K562 (cell line): ENCODE measurements around the gene AOC3. TPM values are rescaled to one million over a fixed set of nuclear protein-coding genes. Genes with fewer than 3 reads are reported as not detected.

Source experiments
- ATAC-seq: fragments of 200-7000 bp; cut with Tn5 transposase; 3 replicates; pipeline ENCODE4 v1.9.1; 2020; ENCODE audit warnings: moderate library complexity
- BruUV-seq: library from RNA; stranded (reverse); fragments of 400-500 nt; replicated peaks from 2 replicates; lab custom pipeline; 2021; lab: Mats Ljungman, UMichigan
- CTCF ChIA-PET: fragments of 300-600 bp; formaldehyde crosslinking; extraction: SDS; loops from one replicate; lab custom pipeline; 2021; ENCODE audit warnings: low intra/inter-chr PET ratio; lab: Yijun Ruan, JAX
- POLR2A ChIA-PET: fragments of 300-600, 350-650 bp; sonication (Branson Sonifier 250); formaldehyde crosslinking; extraction: SDS; loops from one replicate; lab custom pipeline; 2021; ENCODE audit warnings: antibody characterized with exemption, inconsistent platforms; lab: Yijun Ruan, JAX
- DNase-seq, 4 experiments: peaks; one replicate each; pipeline versions ENCODE4 v3.0.0 to v3.0.0-alpha.2; 2011 to 2018; ENCODE audit warnings: low spot score in 3 of 4, mixed read lengths in 3 of 4; ENCODE audit errors: extremely low read depth in 1 of 4
- FAIRE-seq: peaks from 2 replicates; lab custom pipeline; 2011; peaks lifted over from hg19 to GRCh38; lab: Jason Lieb, UNC
- H2AFZ ChIP-seq: 2 replicates; pipeline ENCODE4 v1.6.0; 2011; ENCODE audit warnings: low read depth, low read length, control low read depth, inconsistent platforms
- H3K27ac ChIP-seq: fragments of 200-600 bp; 3 replicates; pipeline ENCODE4 v1.8.0; 2011; ENCODE audit warnings: low read depth, mild to moderate bottlenecking, control low read depth, inconsistent platforms, low read length, moderate library complexity, mixed read lengths; ENCODE audit errors: extremely low read depth
- H3K27me3 ChIP-seq, 2 experiments: fragments of 300-600 bp in 1 of 2; 2 replicates in 1 of 2; 3 replicates in 1 of 2; pipeline versions ENCODE4 v1.6.0 to v1.8.0; 2011; ENCODE audit warnings: inconsistent platforms in 2 of 2, low read length in 2 of 2, mild to moderate bottlenecking in 1 of 2, mixed read lengths in 1 of 2, moderate library complexity in 1 of 2; ENCODE audit not compliant: control insufficient read depth in 2 of 2, insufficient read depth in 2 of 2
- H3K36me3 ChIP-seq: fragments of 300-600 bp; 3 replicates; pipeline ENCODE4 v1.8.0; 2011; ENCODE audit warnings: mild to moderate bottlenecking, low read length, inconsistent platforms; ENCODE audit not compliant: control insufficient read depth, insufficient read depth
- H3K4me1 ChIP-seq, 2 experiments: fragments of 200-600 bp in 1 of 2; replicated peaks in 1 of 2; 2 replicates in 1 of 2; 3 replicates in 1 of 2; pipeline versions ENCODE4 v1.5.1 to v1.8.0; 2011; ENCODE audit warnings: inconsistent platforms in 2 of 2, low read length in 2 of 2, mild to moderate bottlenecking in 1 of 2, mixed read lengths in 1 of 2, moderate library complexity in 1 of 2; ENCODE audit not compliant: control insufficient read depth in 2 of 2, insufficient read depth in 2 of 2
- H3K4me2 ChIP-seq: 2 replicates; pipeline ENCODE4 v1.6.1; 2011; ENCODE audit warnings: low read length, control low read depth, inconsistent platforms, mixed read lengths; ENCODE audit not compliant: insufficient read depth
- H3K4me3 ChIP-seq: fragments of 200-600 bp; sonication (generic), shearing (Covaris generic); 2 replicates; pipeline ENCODE4 v1.5.1; 2016; ENCODE audit warnings: control low read depth, inconsistent platforms
- H3K79me2 ChIP-seq: fragments of 200-600 bp; 3 replicates; pipeline ENCODE4 v1.8.0; 2011; ENCODE audit warnings: low read length, inconsistent platforms; ENCODE audit not compliant: control insufficient read depth, insufficient read depth
- H3K9ac ChIP-seq, 2 experiments: 2 replicates each; pipeline versions ENCODE4 v1.6.0 to v1.6.1; 2011; ENCODE audit warnings: low read depth in 2 of 2, low read length in 2 of 2, control low read depth in 1 of 2, inconsistent platforms in 1 of 2, mild to moderate bottlenecking in 1 of 2, mixed read lengths in 1 of 2; ENCODE audit not compliant: insufficient read depth in 1 of 2
- H3K9me1 ChIP-seq: one replicate; pipeline ENCODE4 v1.6.0; 2011; ENCODE audit warnings: inconsistent platforms, mild to moderate bottlenecking, low read length, moderate library complexity; ENCODE audit not compliant: control insufficient read depth, insufficient read depth
- H3K9me3 ChIP-seq: replicated peaks from 2 replicates; pipeline ENCODE4 v1.5.1; 2011; ENCODE audit warnings: low read depth, low read length, inconsistent platforms; ENCODE audit not compliant: control insufficient read depth, insufficient read depth
- H4K20me1 ChIP-seq: replicated peaks from 2 replicates; pipeline ENCODE4 v1.6.1; 2011; ENCODE audit warnings: low read length, inconsistent platforms, mixed read lengths; ENCODE audit not compliant: control insufficient read depth, insufficient read depth
- CEBPB ChIP-seq: fragments of 450-650 bp; IDR thresholded peaks from 2 replicates; pipeline ENCODE4 v1.6.1; 2016; ENCODE audit warnings: missing genetic modification characterization, missing compliant biosample characterization
- CHD1 ChIP-seq: fragments of 200-600 bp; sonication (generic); IDR thresholded peaks from one replicate; pipeline ENCODE4 v1.6.1; 2012; ENCODE audit warnings: mild to moderate bottlenecking, moderate library complexity, low read length, inconsistent platforms
- HNRNPL ChIP-seq: fragments of 200-400 bp; formaldehyde crosslinking; IDR thresholded peaks from 2 replicates; pipeline ENCODE4 v1.6.1; 2017; ENCODE audit warnings: low read depth, mild to moderate bottlenecking, low read length
- IRF9 ChIP-seq: fragments of 450-650 bp; IDR thresholded peaks from 2 replicates; pipeline ENCODE4 v1.6.1; 2016; ENCODE audit warnings: missing biosample characterization, missing genetic modification characterization
- PHF20 ChIP-seq: fragments of 450-650 bp; IDR thresholded peaks from 2 replicates; pipeline ENCODE4 v1.6.1; 2018; ENCODE audit not compliant: partially characterized antibody
- SAFB2 ChIP-seq: fragments of 200-400 bp; formaldehyde crosslinking; IDR thresholded peaks from 2 replicates; pipeline ENCODE4 v1.6.1; 2018; ENCODE audit warnings: borderline replicate concordance, low read length, low read depth, moderate library complexity; ENCODE audit not compliant: severe bottlenecking
- SIN3B ChIP-seq: fragments of 450-650 bp; IDR thresholded peaks from 2 replicates; pipeline ENCODE4 v1.6.1; 2017; ENCODE audit warnings: low read depth, mild to moderate bottlenecking, moderate library complexity
- SP1 ChIP-seq: sonication (generic); formaldehyde crosslinking; IDR thresholded peaks from 2 replicates; pipeline ENCODE4 v1.8.1; 2022; ENCODE audit warnings: mild to moderate bottlenecking, missing genetic modification reagents
- TRIM24 ChIP-seq, 2 experiments: fragments of 450-650 bp; IDR thresholded peaks; 2 replicates each; pipeline ENCODE4 v1.6.1; 2016
- ZNF121 ChIP-seq: sonication (generic); formaldehyde crosslinking; conservative IDR thresholded peaks from 2 replicates; pipeline ENCODE4 v1.8.0; 2022; ENCODE audit warnings: missing genetic modification reagents
- WGBS: fragments of 100-300 bp; shearing (Covaris generic); methylation state at CpG from one replicate; pipeline ENCODE4 v1.1.6; 2016; ENCODE audit warnings: low coverage, mixed read lengths; ENCODE audit not compliant: insufficient coverage; ENCODE audit errors: missing lambda C conversion rate; 5-methylcytosine and 5-hydroxymethylcytosine counted together
- in situ Hi-C: fragments of 300-500 bp; cut with MboI; formaldehyde crosslinking; loops from 4 replicates; pipeline ENCODE4 v1.15.0; 2018; ENCODE audit warnings: inconsistent platforms, mixed read lengths
- intact Hi-C: fragments of 100-400 bp; cut with micrococcal nuclease; formaldehyde crosslinking; loops from 2 replicates; pipeline ENCODE4 v1.14.2; 2022
- polyA plus RNA-seq, 8 experiments: library from polyadenylated mRNA; depleted of rRNA in 4 of 8; stranded (reverse) in 5 of 8; unstranded in 3 of 8; fragments of >200 nt; fragmentation: Nextera tagmentation in 2 of 8; fragmentation: Illumina TruSeq in 1 of 8; extraction: Ambion mirVana in 2 of 8; extraction: Trizol in 1 of 8; gene quantifications; 2 replicates each; pipeline versions ENCODE4 v1.2.1 to v1.2.3, GENCODE V29; 2011 to 2014; ENCODE audit warnings: inconsistent platforms in 1 of 8, missing spikeins in 1 of 8
- total RNA-seq, 7 experiments: library from RNA; depleted of rRNA in 6 of 7; stranded (reverse); fragments of >200 nt in 6 of 7; fragmentation: Illumina TruSeq in 2 of 7; extraction: Trizol in 2 of 7; gene quantifications; 2 replicates each; pipeline versions ENCODE4 v1.2.1 to v1.2.3, GENCODE V29; 2011 to 2021; ENCODE audit warnings: low replicate concordance in 1 of 7
- TF ChIP-seq, protein P1 (sequence below): fragments of 450-650 bp; IDR thresholded peaks from 2 replicates; pipeline ENCODE4 v1.7.1; 2018; ENCODE audit warnings: mild to moderate bottlenecking, low read depth; ENCODE audit not compliant: partially characterized antibody

Gene AOC3
- total and polyA plus RNA-seq, 9 of the 15 experiments (the other 6 are each of a cell fraction or from before 2014, with no cell fraction given): 0.09 to 0.42 (median 0.22) TPM; not detected in 3

GRCh38 chr17:42878924-42879595, 28.1 kb downstream of the AOC3 start:
- no peak overlapping the region for H3K4me2 ChIP-seq
- WGBS: 24% methylated on average over 5 of the region's 8 CpGs
- H3K9me1 ChIP-seq: no peaks in the 10 kb centered on the region
- in situ Hi-C loops (no loop called here), intact Hi-C loops (no loop called here)
- no peaks in the 10 kb centered on the region for H3K36me3 ChIP-seq
- peaks cover 8 to 14% of the 10 kb centered on the region in 2 experiments; a peak in 3 of 5 replicates for H3K27me3 ChIP-seq
- H3K27ac ChIP-seq: no peak overlapping the region
- ATAC-seq: no peak
- no peak overlapping the region for H3K4me3 ChIP-seq
- BruUV-seq: no TSS peak
- FAIRE-seq: no peak
- DNase-seq: no peak
- H3K79me2 ChIP-seq: no peaks in the 10 kb centered on the region
- H4K20me1 ChIP-seq: no peaks in the 10 kb centered on the region
- ChIA-PET POLR2A (interaction anchor here (0.5 kb wide), 1 partner anchor 28 kb away, joined by 3 read pairs; no protein-coding TSS in a partner anchor), CTCF (interaction anchor here (0.7 kb wide), 1 partner anchor 58 kb away, joined by 4 read pairs; no protein-coding TSS in a partner anchor)
- peaks cover 2 to 16% of the 10 kb centered on the region in 2 experiments; a peak in 2 of 5 replicates for H3K4me1 ChIP-seq
- no peaks in the 10 kb centered on the region for H3K9me3 ChIP-seq
- peak; percentile 74 for TF ChIP-seq ZNF121 (CRISPR knock-in tag)
- TF ChIP-seq SP1 (CRISPR knock-in tag): no peak
- TF ChIP-seq CEBPB: peak; percentile 65
- TF ChIP-seq HNRNPL: no peak
- no peak overlapping the region for H3K9ac ChIP-seq
- H2AFZ ChIP-seq: no peak overlapping the region

DNA sequence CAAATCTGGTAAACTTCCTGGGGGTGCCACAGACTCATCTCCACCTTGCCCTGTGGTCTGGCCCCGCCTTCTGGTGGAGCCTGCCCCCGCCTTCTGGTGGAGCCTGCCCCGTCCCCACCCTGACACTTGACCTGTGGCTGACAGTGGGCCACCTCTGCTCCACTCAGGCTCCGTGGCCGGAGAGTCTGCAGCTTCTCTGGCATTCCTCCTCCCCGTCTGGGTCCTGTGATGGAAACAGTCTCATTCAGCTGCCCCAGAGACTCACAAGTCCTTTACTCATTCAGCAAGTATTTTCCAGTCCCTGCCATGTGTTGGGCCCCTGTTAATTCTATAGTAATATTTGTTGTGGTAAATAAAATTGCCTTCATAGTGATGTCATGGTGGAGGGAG, 28.6 kb downstream of the AOC3 start:
- ATAC-seq (peak; percentile 61), FAIRE-seq (no peak), DNase-seq (peak in 2 of 4 experiments; percentile 45 to 46)
- Histone ChIP-seq H3K4me3 (no peak overlapping the region), H3K27me3 (peaks cover 8 to 14% of the 10 kb centered on the region in 2 experiments; a peak in 3 of 5 replicates), H3K27ac (no peak overlapping the region), H4K20me1 (no peaks in the 10 kb centered on the region), H3K79me2 (no peaks in the 10 kb centered on the region), H2AFZ (no peak overlapping the region), H3K36me3 (no peaks in the 10 kb centered on the region), H3K9me3 (no peaks in the 10 kb centered on the region), H3K4me1 (peaks cover 5 to 13% of the 10 kb centered on the region in 2 experiments; a peak in 2 of 5 replicates), H3K9ac (peak overlapping the region in 1 of 2 experiments; percentile 55; a peak in 1 of 4 replicates), H3K4me2 (no peak overlapping the region), H3K9me1 (no peaks in the 10 kb centered on the region)
- ChIA-PET POLR2A (interaction anchor here (0.5 to 1.1 kb wide), 2 partner anchors 12 to 28 kb away, joined by 3 to 4 read pairs; no protein-coding TSS in a partner anchor), CTCF (no interaction called here)
- WGBS: 4% methylated on average over 6 of the region's 6 CpGs
- intact Hi-C loops (no loop called here), in situ Hi-C loops (no loop called here)
- no TSS peak for BruUV-seq
- TF ChIP-seq IRF9 (tag) (no peak), CHD1 (no peak), TRIM24 (IDR thresholded peaks at IDR 0.05) (no peak), PHF20 (no peak), SAFB2 (no peak), SIN3B (no peak)
- TF ChIP-seq, protein P1, sequence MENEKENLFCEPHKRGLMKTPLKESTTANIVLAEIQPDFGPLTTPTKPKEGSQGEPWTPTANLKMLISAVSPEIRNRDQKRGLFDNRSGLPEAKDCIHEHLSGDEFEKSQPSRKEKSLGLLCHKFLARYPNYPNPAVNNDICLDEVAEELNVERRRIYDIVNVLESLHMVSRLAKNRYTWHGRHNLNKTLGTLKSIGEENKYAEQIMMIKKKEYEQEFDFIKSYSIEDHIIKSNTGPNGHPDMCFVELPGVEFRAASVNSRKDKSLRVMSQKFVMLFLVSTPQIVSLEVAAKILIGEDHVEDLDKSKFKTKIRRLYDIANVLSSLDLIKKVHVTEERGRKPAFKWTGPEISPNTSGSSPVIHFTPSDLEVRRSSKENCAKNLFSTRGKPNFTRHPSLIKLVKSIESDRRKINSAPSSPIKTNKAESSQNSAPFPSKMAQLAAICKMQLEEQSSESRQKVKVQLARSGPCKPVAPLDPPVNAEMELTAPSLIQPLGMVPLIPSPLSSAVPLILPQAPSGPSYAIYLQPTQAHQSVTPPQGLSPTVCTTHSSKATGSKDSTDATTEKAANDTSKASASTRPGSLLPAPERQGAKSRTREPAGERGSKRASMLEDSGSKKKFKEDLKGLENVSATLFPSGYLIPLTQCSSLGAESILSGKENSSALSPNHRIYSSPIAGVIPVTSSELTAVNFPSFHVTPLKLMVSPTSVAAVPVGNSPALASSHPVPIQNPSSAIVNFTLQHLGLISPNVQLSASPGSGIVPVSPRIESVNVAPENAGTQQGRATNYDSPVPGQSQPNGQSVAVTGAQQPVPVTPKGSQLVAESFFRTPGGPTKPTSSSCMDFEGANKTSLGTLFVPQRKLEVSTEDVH: no peak
